ENCODE data around the gene PDE4A.

Gene PDE4A

DNA sequence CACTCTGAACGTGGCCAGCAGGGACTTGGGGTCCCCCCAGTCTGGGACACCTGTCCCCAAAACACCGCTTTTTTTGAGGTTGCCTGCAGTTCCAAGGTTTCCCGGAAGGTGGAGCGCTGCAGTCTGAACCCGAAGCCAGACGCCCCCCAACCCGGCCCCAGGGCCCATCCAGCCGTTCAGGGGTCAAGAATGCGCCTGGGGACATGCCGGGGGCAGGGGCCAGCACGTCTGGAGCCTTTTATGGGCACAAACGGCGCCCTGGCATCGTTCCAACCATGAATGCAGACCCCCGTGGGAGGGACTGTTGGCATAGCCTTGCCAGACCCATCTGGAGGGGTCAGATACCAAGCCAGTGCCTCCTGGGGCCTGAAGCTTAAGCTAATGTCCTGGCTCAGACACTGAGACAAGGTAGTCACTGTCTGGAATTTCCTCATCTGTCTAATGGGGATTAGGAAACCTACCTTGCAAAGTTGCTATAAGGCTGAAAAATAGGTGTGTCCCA lies 90.0 kb downstream of the PDE4A start:
- DNase-seq (ENCODE audit: low read depth) = peak; percentile 49

DNA sequence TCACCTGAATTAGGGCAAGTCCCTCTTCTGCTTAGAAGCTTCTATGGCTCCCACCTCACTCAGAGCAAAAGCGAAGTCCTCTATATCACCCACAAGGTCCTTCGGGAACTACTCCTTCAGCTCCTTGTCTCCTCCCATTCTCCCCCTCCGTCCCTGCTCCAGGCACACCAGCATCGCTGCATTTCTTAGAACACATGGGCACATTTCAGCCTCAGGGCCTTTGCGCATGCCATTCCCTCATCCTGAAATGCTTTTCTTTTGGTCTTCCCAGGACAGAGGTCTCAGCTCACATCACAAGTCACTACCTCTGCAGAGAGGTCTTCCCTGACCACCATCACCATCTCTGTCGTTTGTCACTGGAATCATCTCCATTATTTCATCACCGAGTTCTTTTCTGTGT lies 92.9 kb downstream of the PDE4A start:
- no peak for DNase-seq (ENCODE audit: low read depth)

DNA sequence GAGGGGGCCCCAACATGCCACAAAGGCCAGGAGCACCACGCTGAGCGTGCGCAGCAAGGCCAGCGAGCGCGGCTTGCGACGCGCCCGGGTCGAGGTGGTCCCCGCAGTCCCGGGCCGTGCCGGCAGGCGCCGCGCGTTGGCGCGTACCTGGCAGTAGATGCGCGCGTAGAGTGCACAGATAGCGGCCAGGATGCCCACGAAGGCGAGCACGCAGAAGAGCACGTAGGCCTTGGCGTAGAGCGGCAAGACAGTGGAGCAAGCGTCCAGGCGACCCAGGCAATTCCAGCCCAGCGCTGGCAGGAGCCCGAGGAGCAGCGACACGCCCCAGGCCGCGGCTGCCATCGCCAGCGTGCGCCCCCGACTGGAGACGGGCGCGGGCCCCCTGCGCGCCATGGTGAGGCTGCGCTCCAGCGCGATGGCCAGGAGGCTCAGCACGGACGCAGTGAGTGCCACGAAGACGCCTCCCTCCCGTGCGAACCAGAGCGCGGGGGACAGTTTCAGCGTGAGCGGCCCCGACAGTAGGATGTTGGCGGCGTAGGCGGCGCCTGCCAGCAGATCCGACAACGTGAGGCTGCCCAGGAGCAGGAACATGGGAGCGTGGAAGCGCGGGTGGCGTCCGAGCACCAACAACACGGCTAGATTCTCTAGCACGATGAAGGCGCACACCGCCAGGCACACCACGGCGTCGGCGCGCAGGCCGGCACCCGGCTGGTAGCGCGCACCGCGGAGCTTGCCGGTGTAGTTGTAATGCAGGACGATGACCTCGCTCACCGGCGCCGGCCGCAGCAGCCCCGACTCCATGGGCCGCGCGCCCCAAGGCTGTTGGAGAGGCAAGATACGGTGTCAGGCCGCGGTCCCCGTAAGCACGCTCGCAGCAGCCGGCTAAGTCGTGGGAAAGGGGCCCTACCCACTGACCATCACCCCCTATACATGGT lies 94.1 kb downstream of the PDE4A start:
- DNase-seq (ENCODE audit: low read depth) = peak; percentile 54

GRCh38 chr19:10516064-10516385 lies 95.7 kb downstream of the PDE4A start:
- DNase-seq (ENCODE audit: low read depth) = no peak

DNA sequence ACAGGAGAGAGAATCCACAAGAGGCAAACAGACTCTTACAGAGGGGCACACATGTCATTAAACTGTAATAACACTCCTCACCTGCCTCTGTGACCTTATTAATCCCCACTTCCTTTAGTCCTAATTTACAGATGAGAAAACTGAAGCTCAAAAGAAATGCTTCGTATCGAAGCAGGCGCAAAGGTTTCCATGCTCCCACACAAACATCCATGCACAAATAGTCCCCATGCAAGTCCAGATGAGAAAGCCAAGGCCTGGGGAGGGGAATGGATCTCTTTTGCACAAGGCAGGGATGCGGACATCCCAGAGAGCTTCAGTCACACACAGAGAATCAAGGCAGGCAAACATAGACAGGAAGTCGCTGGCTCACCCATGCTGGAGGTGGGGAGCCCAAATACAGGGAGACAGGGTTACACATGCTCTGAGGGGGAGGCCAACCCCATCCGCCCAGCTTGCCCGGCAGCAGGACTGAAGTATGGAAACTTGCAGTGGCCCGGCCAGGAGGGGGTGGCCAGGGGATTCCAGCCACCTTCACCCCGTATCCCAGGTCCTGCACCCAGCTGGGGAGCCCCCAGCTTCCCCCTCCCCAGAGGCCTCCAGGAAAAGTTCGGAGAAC lies 96.4 kb downstream of the PDE4A start:
- no peak for DNase-seq (ENCODE audit: low read depth)

DNA sequence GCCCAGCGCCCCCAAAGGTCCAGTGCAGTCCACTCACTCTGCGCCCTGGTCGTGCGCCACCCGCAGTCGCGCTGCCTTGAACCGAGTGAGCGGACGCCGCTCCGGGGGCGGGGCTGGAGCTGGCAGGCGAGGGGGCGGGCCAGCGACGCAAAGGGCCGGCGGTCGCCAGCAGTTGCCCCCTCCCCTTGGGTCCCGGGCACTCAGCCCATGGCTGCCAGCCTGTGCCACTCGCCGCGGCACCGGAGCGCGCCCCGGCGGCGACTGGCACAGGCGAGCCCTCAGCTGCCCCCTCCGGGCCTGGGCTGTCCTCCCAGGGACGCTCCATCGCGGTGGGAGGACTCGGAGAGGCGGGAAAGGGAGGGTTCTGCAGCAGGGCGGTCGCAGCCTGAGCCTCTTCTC lies 97.0 kb downstream of the PDE4A start, which contains the start of gene S1PR5:
Gene S1PR5, minus strand, starts transcription at position 87 of the 399 bp plus-strand sequence. CDS start 2,436 bp downstream, outside the sequence.
- no peak for DNase-seq (ENCODE audit: low read depth)

GRCh38 chr19:10517760-10518443 lies 97.6 kb downstream of the PDE4A start:
- no peak for DNase-seq (ENCODE audit: low read depth)

DNA sequence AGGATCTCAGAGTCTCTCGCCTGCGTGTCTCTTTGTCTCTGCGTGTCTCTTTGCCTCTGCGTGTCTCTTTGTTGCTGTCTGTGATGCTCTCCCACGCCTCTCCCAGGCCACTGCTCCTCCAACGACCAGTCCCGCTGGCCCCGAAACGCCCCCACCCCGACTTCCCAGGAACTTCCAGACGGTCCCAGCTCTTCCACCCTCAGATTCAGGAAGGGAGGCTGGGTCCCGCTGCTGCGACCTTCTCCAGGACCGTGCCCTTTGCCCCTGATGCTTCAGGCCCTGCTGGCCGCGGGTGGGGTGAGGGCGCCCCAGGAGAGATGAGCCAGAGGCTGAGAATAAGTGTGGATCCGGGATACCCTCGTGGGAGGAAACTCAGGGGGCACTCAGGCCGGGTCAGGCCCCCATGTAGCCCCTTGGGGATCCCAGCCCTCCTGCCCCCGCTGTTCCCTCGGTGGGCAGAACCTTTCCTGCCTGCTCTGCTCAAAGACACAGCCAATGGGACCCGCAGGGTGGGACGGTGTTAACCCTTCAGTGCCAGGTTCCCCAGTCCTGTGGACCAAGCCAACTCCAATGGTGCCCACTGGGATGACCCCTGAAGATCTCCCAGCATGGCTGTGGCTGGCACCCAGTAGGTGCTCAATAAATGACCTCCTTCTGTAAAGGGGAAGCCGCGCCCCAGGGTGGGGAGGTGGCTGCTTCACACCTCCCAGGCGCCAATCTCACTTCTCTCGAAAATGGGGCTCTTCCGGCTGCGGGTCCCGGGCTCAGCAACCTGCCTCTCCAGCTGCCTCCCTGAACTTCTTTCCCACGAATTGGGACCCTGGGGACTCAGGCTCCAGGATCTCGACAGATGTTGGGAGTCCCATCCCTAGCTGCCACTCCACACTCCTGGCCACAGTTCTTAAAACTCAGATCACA lies 98.4 kb downstream of the PDE4A start:
- DNase-seq (ENCODE audit: low read depth) = no peak

Data from activated T-cell treated with anti-CD3 and anti-CD28 coated beads for 48 hours (primary cell).